ENCODE data around the gene NOX4. TPM values are rescaled to one million over a fixed set of nuclear protein-coding genes. Genes with fewer than 3 reads are reported as not detected.
"Not testable (repeated sequence)": the region's sequence is repeated elsewhere in the genome, so short reads cannot be mapped to it uniquely, and the experiment has no call there.

The NOX4 gene
- total RNA-seq, 1 donor from 2014 or later: 9.8 TPM

DNA sequence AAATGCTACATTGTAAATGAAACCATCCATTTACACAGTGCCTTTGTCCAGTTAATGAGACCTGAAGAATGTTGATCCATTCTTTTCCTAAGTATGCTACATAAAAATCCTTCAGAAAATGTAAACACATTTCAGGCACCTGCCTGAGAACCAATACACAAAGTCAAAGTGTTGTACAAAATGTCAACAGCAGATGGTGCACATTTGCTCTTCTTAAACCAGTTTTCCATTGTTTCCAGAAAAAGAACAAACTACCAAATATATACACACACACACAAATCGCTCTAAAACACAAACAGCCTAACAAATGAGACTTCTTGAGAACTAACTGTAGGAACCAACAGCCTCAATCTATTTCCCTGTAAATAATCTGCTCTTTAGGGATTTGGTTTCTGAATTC is 157.5 kb downstream of the NOX4 start:
- H3K9me3 ChIP-seq; H3K27me3 ChIP-seq; H3K4me1 ChIP-seq; H3K4me3 ChIP-seq; intact Hi-C loops (cut with DNase I); H3K36me3 ChIP-seq; H3K27ac ChIP-seq; DNase-seq (ENCODE audit: extremely low spot score in 2 of 2): not testable (repeated sequence)
- TF ChIP-seq, protein P1, sequence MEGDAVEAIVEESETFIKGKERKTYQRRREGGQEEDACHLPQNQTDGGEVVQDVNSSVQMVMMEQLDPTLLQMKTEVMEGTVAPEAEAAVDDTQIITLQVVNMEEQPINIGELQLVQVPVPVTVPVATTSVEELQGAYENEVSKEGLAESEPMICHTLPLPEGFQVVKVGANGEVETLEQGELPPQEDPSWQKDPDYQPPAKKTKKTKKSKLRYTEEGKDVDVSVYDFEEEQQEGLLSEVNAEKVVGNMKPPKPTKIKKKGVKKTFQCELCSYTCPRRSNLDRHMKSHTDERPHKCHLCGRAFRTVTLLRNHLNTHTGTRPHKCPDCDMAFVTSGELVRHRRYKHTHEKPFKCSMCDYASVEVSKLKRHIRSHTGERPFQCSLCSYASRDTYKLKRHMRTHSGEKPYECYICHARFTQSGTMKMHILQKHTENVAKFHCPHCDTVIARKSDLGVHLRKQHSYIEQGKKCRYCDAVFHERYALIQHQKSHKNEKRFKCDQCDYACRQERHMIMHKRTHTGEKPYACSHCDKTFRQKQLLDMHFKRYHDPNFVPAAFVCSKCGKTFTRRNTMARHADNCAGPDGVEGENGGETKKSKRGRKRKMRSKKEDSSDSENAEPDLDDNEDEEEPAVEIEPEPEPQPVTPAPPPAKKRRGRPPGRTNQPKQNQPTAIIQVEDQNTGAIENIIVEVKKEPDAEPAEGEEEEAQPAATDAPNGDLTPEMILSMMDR (IDR thresholded peaks at IDR 0.05): peak in 1 of 3 experiments; percentile 20

GRCh38 chr11:89331940-89332339 is 159.2 kb downstream of the NOX4 start:
- H3K4me3 ChIP-seq; H3K4me1 ChIP-seq; H3K36me3 ChIP-seq; H3K9me3 ChIP-seq; H3K27ac ChIP-seq; DNase-seq (ENCODE audit: extremely low spot score in 2 of 2); intact Hi-C loops (cut with DNase I); H3K27me3 ChIP-seq: not testable (repeated sequence)

DNA sequence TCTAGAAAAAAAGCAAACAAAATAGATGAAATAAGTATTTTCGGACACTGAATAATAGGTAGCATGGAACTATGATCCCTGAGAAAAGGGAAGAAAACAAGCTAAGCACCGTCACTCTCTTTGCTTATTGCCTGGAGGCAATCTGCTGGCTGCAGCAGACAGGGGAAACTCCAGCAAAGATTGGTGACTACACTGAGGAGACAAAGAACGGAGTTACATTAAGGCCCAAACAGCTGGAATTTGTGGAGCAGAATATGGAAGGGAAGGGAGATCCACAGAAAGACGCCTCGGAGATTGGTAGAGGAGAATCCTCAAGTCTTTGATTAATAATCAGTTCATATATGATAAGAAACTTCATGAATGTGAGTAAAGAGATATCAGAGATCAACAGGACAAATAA is 163.3 kb downstream of the NOX4 start:
- DNase-seq (ENCODE audit: extremely low spot score in 2 of 2): no peak
- Histone ChIP-seq H3K4me3 (no peak overlapping the region), H3K4me1 (no peaks in the 10 kb centered on the region), H3K9me3 (no peaks in the 10 kb centered on the region), H3K36me3 (no peaks in the 10 kb centered on the region), H3K27me3 (no peaks in the 10 kb centered on the region), H3K27ac (no peak overlapping the region)
- TF ChIP-seq, protein P1 (IDR thresholded peaks at IDR 0.05): no peak
- TF ChIP-seq POLR2A (IDR thresholded peaks at IDR 0.05) (no peak), POLR2AphosphoS5 (IDR thresholded peaks at IDR 0.05; ENCODE audit: insufficient read depth in 1 of 2, low read depth in 1 of 2) (no peak)
- intact Hi-C loops (cut with DNase I): no loop called here

GRCh38 chr11:89321401-89321800 is 169.8 kb downstream of the NOX4 start:
- TF ChIP-seq, protein P1 (IDR thresholded peaks at IDR 0.05): no peak
- TF ChIP-seq POLR2AphosphoS5 (IDR thresholded peaks at IDR 0.05; ENCODE audit: insufficient read depth in 1 of 2, low read depth in 1 of 2) (no peak), POLR2A (IDR thresholded peaks at IDR 0.05) (no peak)

GRCh38 chr11:89310607-89311006 is 180.6 kb downstream of the NOX4 start:
- DNase-seq (ENCODE audit: extremely low spot score in 2 of 2); H3K27me3 ChIP-seq; H3K4me1 ChIP-seq; intact Hi-C loops (cut with DNase I); H3K4me3 ChIP-seq; H3K9me3 ChIP-seq; H3K27ac ChIP-seq; H3K36me3 ChIP-seq: not testable (repeated sequence)

More at GRCh38 chr11:89321401-89321800, 169.8 kb downstream of the NOX4 start:
- intact Hi-C loops (cut with DNase I): no loop called here
- no peak for DNase-seq (ENCODE audit: extremely low spot score in 2 of 2)
- Histone ChIP-seq H3K27me3 (no peaks in the 10 kb centered on the region), H3K4me3 (no peak overlapping the region), H3K4me1 (no peaks in the 10 kb centered on the region), H3K36me3 (no peaks in the 10 kb centered on the region), H3K27ac (no peak overlapping the region), H3K9me3 (no peaks in the 10 kb centered on the region)

- H3K36me3 ChIP-seq, H3K27me3 ChIP-seq, H3K4me3 ChIP-seq: not testable (repeated sequence)
These were observed 181.7 kb downstream of the NOX4 start for GRCh38 chr11:89309321-89309985.

GRCh38 chr11:89308272-89308671 is 182.9 kb downstream of the NOX4 start:
- H3K9me3 ChIP-seq; DNase-seq (ENCODE audit: extremely low spot score in 2 of 2); H3K36me3 ChIP-seq; H3K27ac ChIP-seq; intact Hi-C loops (cut with DNase I); H3K4me1 ChIP-seq; H3K27me3 ChIP-seq; H3K4me3 ChIP-seq: not testable (repeated sequence)

More at GRCh38 chr11:89309321-89309985, 181.7 kb downstream of the NOX4 start:
- DNase-seq (ENCODE audit: extremely low spot score in 2 of 2); intact Hi-C loops (cut with DNase I); H3K27ac ChIP-seq; H3K4me1 ChIP-seq; H3K9me3 ChIP-seq: not testable (repeated sequence)

DNA sequence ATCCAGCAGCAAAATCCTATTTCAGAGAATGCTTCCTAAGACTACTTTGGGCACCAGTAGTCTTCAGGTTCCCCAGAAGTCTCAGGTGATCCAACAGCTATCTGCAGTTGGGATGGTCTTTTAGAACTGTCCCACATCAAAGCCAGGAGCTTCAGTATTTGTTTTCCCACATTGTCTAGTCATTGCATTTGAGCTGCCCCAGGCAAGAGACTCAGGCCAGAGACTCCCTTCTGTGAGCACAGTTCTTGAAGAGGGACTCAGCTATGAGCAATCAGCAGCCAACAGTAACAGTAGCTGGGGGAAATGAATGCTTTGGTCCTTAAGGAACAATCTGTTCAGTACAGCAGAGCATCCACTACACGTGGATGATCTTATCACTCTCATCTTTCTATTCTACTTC is 188.1 kb downstream of the NOX4 start:
- H3K4me3 ChIP-seq; H3K27me3 ChIP-seq; H3K27ac ChIP-seq; intact Hi-C loops (cut with DNase I); DNase-seq (ENCODE audit: extremely low spot score in 2 of 2); H3K4me1 ChIP-seq; H3K9me3 ChIP-seq; H3K36me3 ChIP-seq: not testable (repeated sequence)

- H3K4me3 ChIP-seq; H3K27me3 ChIP-seq; H3K9me3 ChIP-seq; DNase-seq (ENCODE audit: extremely low spot score in 2 of 2); H3K4me1 ChIP-seq; H3K27ac ChIP-seq; H3K36me3 ChIP-seq; intact Hi-C loops (cut with DNase I): not testable (repeated sequence)
These were observed 196.2 kb downstream of the NOX4 start for GRCh38 chr11:89295023-89295422.

Measured in vagina (tissue), 2 donors.